ENCODE results near the gene CALHM5.
"Not testable (repeated sequence)": the region's sequence is repeated elsewhere in the genome, so short reads cannot be mapped to it uniquely, and the experiment has no call there.

CALHM5 gene

GRCh38 chr6:116511424-116512110, at the start of gene CALHM5:
CALHM5 (plus strand) TSS chr6:116511639; CDS start chr6:116511697, 58 bp downstream.
- DNase-seq: no peak

GRCh38 chr6:116461932-116462885, 49.2 kb upstream of the CALHM5 start:
- peak in 1 of 2 experiments; percentile 10 for DNase-seq

- DNase-seq: no peak
These were observed 48.1 kb upstream of the CALHM5 start for GRCh38 chr6:116463301-116463700.

GRCh38 chr6:116465246-116465645, 46.2 kb upstream of the CALHM5 start:
- no peak for DNase-seq

- no peak for DNase-seq
These were observed 44.3 kb upstream of the CALHM5 start for GRCh38 chr6:116467096-116467495.

- DNase-seq: no peak
These were observed 43.9 kb upstream of the CALHM5 start for GRCh38 chr6:116467514-116467913.

- DNase-seq: no peak
These were observed 43.1 kb upstream of the CALHM5 start for GRCh38 chr6:116468293-116468692.

- no peak for DNase-seq
These were observed 39.9 kb upstream of the CALHM5 start for GRCh38 chr6:116471531-116471930.

GRCh38 chr6:116472706-116473105, 38.7 kb upstream of the CALHM5 start:
- no peak for DNase-seq

- no peak for DNase-seq
These were observed 36.3 kb upstream of the CALHM5 start for GRCh38 chr6:116475141-116475540.

GRCh38 chr6:116476002-116476678, 35.3 kb upstream of the CALHM5 start:
- no peak for DNase-seq

- DNase-seq: no peak
These were observed 28.7 kb upstream of the CALHM5 start for GRCh38 chr6:116482780-116483179.

- DNase-seq: no peak
These were observed 27.8 kb upstream of the CALHM5 start for GRCh38 chr6:116483616-116484015.

GRCh38 chr6:116485559-116486184, 25.8 kb upstream of the CALHM5 start:
- no peak for DNase-seq

GRCh38 chr6:116491610-116492330, 19.7 kb upstream of the CALHM5 start:
- no peak for DNase-seq

GRCh38 chr6:116492331-116493067, 18.9 kb upstream of the CALHM5 start:
- no peak for DNase-seq

GRCh38 chr6:116495161-116495560, 16.3 kb upstream of the CALHM5 start:
- not testable (repeated sequence) for DNase-seq

GRCh38 chr6:116497113-116497676, 14.2 kb upstream of the CALHM5 start:
- DNase-seq: no peak

- DNase-seq: no peak
These were observed 10.4 kb upstream of the CALHM5 start for GRCh38 chr6:116500969-116501433.

- DNase-seq: no peak
These were observed 4.1 kb upstream of the CALHM5 start for GRCh38 chr6:116507324-116507723.

GRCh38 chr6:116508527-116508926, 2.9 kb upstream of the CALHM5 start:
- DNase-seq: no peak
